Mesendoderm (in vitro differentiated cells): ENCODE measurements around the gene FUS. TPM values are rescaled to one million over a fixed set of nuclear protein-coding genes. Genes with fewer than 3 reads are reported as not detected.

ENCODE experiments used
- DNase-seq: peaks from one replicate; pipeline ENCODE4 v3.0.0; 2013
- H2AK5ac ChIP-seq: 2 replicates; pipeline ENCODE4 v1.6.1; 2013; ENCODE audit warnings: low read length, inconsistent platforms
- H2BK120ac ChIP-seq: 2 replicates; pipeline ENCODE4 v1.6.1; 2013; ENCODE audit warnings: low read depth, mild to moderate bottlenecking, low read length, moderate library complexity, mixed read lengths
- H2BK15ac ChIP-seq: replicated peaks from 2 replicates; pipeline ENCODE4 v1.6.1; 2013; ENCODE audit warnings: low read depth, mild to moderate bottlenecking, moderate library complexity
- H2BK5ac ChIP-seq: 2 replicates; pipeline ENCODE4 v1.6.1; 2013; ENCODE audit warnings: low read length, inconsistent platforms
- H3K18ac ChIP-seq: 2 replicates; pipeline ENCODE4 v1.6.1; 2013; ENCODE audit warnings: mild to moderate bottlenecking, low read length, mixed read lengths
- H3K23ac ChIP-seq: one replicate; pipeline ENCODE4 v1.6.1; 2013; ENCODE audit warnings: low read length
- H3K27ac ChIP-seq: 2 replicates; pipeline ENCODE4 v1.5.1; 2013; ENCODE audit warnings: low read depth, mild to moderate bottlenecking, inconsistent platforms, low read length, moderate library complexity
- H3K27me3 ChIP-seq: 2 replicates; pipeline ENCODE4 v1.6.1; 2013; ENCODE audit warnings: low read length, control low read depth, mild to moderate bottlenecking, inconsistent platforms; ENCODE audit not compliant: insufficient read depth, poor library complexity
- H3K36me3 ChIP-seq: 2 replicates; pipeline ENCODE4 v1.6.1; 2013; ENCODE audit warnings: low read length, inconsistent platforms; ENCODE audit not compliant: control insufficient read depth, insufficient read depth
- H3K4ac ChIP-seq: one replicate; pipeline ENCODE4 v1.6.1; 2013; ENCODE audit warnings: low read depth, mild to moderate bottlenecking, low read length, moderate library complexity
- H3K4me1 ChIP-seq: 2 replicates; pipeline ENCODE4 v1.6.1; 2013; ENCODE audit warnings: low read depth, low read length, inconsistent platforms; ENCODE audit not compliant: control insufficient read depth
- H3K4me2 ChIP-seq: 2 replicates; pipeline ENCODE4 v1.6.1; 2013; ENCODE audit warnings: low read length
- H3K4me3 ChIP-seq: 2 replicates; pipeline ENCODE4 v1.5.1; 2013; ENCODE audit warnings: mild to moderate bottlenecking, low read length
- H3K56ac ChIP-seq: one replicate; pipeline ENCODE4 v1.6.1; 2013; ENCODE audit warnings: low read length
- H3K79me1 ChIP-seq: 2 replicates; pipeline ENCODE4 v1.6.1; 2013; ENCODE audit warnings: low read length, inconsistent platforms
- H3K79me2 ChIP-seq: 2 replicates; pipeline ENCODE4 v1.6.1; 2013; ENCODE audit warnings: mild to moderate bottlenecking, low read length; ENCODE audit not compliant: control insufficient read depth, insufficient read depth
- H3K9ac ChIP-seq: 2 replicates; pipeline ENCODE4 v1.6.1; 2013; ENCODE audit warnings: low read length, inconsistent platforms
- H4K5ac ChIP-seq: one replicate; pipeline ENCODE4 v1.6.1; 2013; ENCODE audit warnings: low read length
- H4K8ac ChIP-seq: one replicate; pipeline ENCODE4 v1.6.1; 2013; ENCODE audit warnings: low read depth, mild to moderate bottlenecking, control low read depth, low read length, moderate library complexity
- WGBS: extraction: QIAGEN DNeasy Blood & Tissue Kit; methylation state at CpG from one replicate; pipeline ENCODE4 v1.1.7; 2013; ENCODE audit warnings: low lambda C conversion rate, missing lambda C conversion rate; ENCODE audit not compliant: insufficient coverage; ENCODE audit errors: extremely low coverage; 5-methylcytosine and 5-hydroxymethylcytosine counted together
- polyA plus RNA-seq, 2 experiments: library from polyadenylated mRNA; stranded (reverse); fragments of 200-250 nt; gene quantifications; one replicate each; pipeline ENCODE4 v1.2.3, GENCODE V29; 2013

The FUS gene
- 1,268 TPM for polyA plus RNA-seq (2013, experiment 1 of 2)
- polyA plus RNA-seq (2013, experiment 2 of 2), result 1,201 TPM

- DNase-seq, result peak; percentile 90
- Histone ChIP-seq H4K8ac (no peak within 1 kb of the TSS), H3K36me3 (peaks cover 11% of the 10 kb centered on the region)
Measured at GRCh38 chr16:31179747-31180459, at the start of gene FUS. Gene FUS (plus strand): TSS chr16:31180139. CDS start chr16:31180215, 76 bp downstream.

GRCh38 chr16:31130336-31130891, 49.5 kb upstream of the FUS start:
- Histone ChIP-seq H3K4ac (no peak overlapping the region), H2BK120ac (no peak overlapping the region), H3K18ac (no peak overlapping the region), H3K27ac (no peak overlapping the region), H3K56ac (no peak overlapping the region), H4K5ac (no peak overlapping the region), H2AK5ac (no peak overlapping the region), H4K8ac (no peak overlapping the region), H3K23ac (no peak overlapping the region), H3K79me1 (peaks cover 14% of the 10 kb centered on the region), H2BK5ac (no peak overlapping the region), H3K4me1 (no peaks in the 10 kb centered on the region), H3K79me2 (peaks cover 17% of the 10 kb centered on the region), H3K9ac (no peak overlapping the region), H3K4me3 (no peak overlapping the region), H2BK15ac (no peak overlapping the region), H3K36me3 (peaks cover 4% of the 10 kb centered on the region), H3K27me3 (no peaks in the 10 kb centered on the region), H3K4me2 (no peak overlapping the region)
- no CpG with 5 or more reads among the region's 10 CpGs for WGBS
- no peak for DNase-seq

More at GRCh38 chr16:31179747-31180459, at the start of gene FUS:
- no CpG with 5 or more reads among the region's 69 CpGs for WGBS
- H2BK5ac ChIP-seq, result peak within 1 kb of the TSS; percentile 92
- peak within 1 kb of the TSS; percentile 99 for H3K9ac ChIP-seq
- H3K4me1 ChIP-seq, result peaks cover 4% of the 10 kb centered on the region
- H3K27me3 ChIP-seq, result no peaks in the 10 kb centered on the region
- H3K4me2 ChIP-seq, result peak within 1 kb of the TSS; percentile 48
- H3K18ac ChIP-seq, result peak within 1 kb of the TSS; percentile 88
- H3K79me2 ChIP-seq, result peaks cover 48% of the 10 kb centered on the region
- H3K27ac ChIP-seq, result peak within 1 kb of the TSS; percentile 77
- H2BK15ac ChIP-seq, result no peak within 1 kb of the TSS
- peak within 1 kb of the TSS; percentile 99 for H3K4me3 ChIP-seq
- peak within 1 kb of the TSS; percentile 95 for H3K4ac ChIP-seq
- peaks cover 6% of the 10 kb centered on the region for H3K79me1 ChIP-seq
- H3K56ac ChIP-seq, result peak within 1 kb of the TSS; percentile 99
- peak within 1 kb of the TSS; percentile 80 for H3K23ac ChIP-seq
- no peak within 1 kb of the TSS for H2AK5ac ChIP-seq
- H2BK120ac ChIP-seq, result no peak within 1 kb of the TSS
- H4K5ac ChIP-seq, result peak within 1 kb of the TSS; percentile 97

GRCh38 chr16:31130899-31131298, 49.0 kb upstream of the FUS start:
- Histone ChIP-seq H3K36me3 (peaks cover 4% of the 10 kb centered on the region), H3K27ac (no peak overlapping the region), H3K18ac (no peak overlapping the region), H3K4me3 (no peak overlapping the region), H3K23ac (no peak overlapping the region), H3K56ac (peak overlapping the region; percentile 5), H3K4me2 (no peak overlapping the region), H3K4ac (no peak overlapping the region), H2AK5ac (no peak overlapping the region), H3K79me2 (peaks cover 17% of the 10 kb centered on the region), H3K4me1 (peaks cover 2% of the 10 kb centered on the region), H3K27me3 (no peaks in the 10 kb centered on the region), H2BK5ac (no peak overlapping the region), H3K79me1 (peaks cover 16% of the 10 kb centered on the region), H3K9ac (peak overlapping the region; percentile 15), H4K8ac (no peak overlapping the region), H2BK15ac (no peak overlapping the region), H2BK120ac (no peak overlapping the region), H4K5ac (no peak overlapping the region)
- peak; percentile 83 for DNase-seq
- WGBS, result no CpG with 5 or more reads among the region's 6 CpGs

- peaks cover 16% of the 10 kb centered on the region for H3K79me1 ChIP-seq
- H3K56ac ChIP-seq, result peak overlapping the region; percentile 5
- H3K27me3 ChIP-seq, result no peaks in the 10 kb centered on the region
- no peak for DNase-seq
- H3K79me2 ChIP-seq, result peaks cover 17% of the 10 kb centered on the region
- H3K4me1 ChIP-seq, result peaks cover 3% of the 10 kb centered on the region
- no peak overlapping the region for H2BK120ac ChIP-seq
- H2AK5ac ChIP-seq, result no peak overlapping the region
- no peak overlapping the region for H2BK15ac ChIP-seq
- WGBS, result no CpG with 5 or more reads among the region's 11 CpGs
- no peak overlapping the region for H3K27ac ChIP-seq
- H3K4me2 ChIP-seq, result no peak overlapping the region
- no peak overlapping the region for H3K18ac ChIP-seq
- no peak overlapping the region for H3K4me3 ChIP-seq
- no peak overlapping the region for H3K23ac ChIP-seq
- no peak overlapping the region for H4K8ac ChIP-seq
- H3K9ac ChIP-seq, result peak overlapping the region; percentile 15
- no peak overlapping the region for H3K4ac ChIP-seq
- H4K5ac ChIP-seq, result no peak overlapping the region
- peaks cover 4% of the 10 kb centered on the region for H3K36me3 ChIP-seq
- H2BK5ac ChIP-seq, result no peak overlapping the region
Measured at GRCh38 chr16:31131416-31131815, 48.5 kb upstream of the FUS start.

GRCh38 chr16:31131841-31132271, 48.1 kb upstream of the FUS start:
- H3K27ac ChIP-seq, result no peak overlapping the region
- H3K4me1 ChIP-seq, result peaks cover 3% of the 10 kb centered on the region
- no peak overlapping the region for H3K18ac ChIP-seq
- no peak overlapping the region for H3K23ac ChIP-seq
- no peak overlapping the region for H2BK5ac ChIP-seq
- H3K4me3 ChIP-seq, result no peak overlapping the region
- no peak overlapping the region for H3K4ac ChIP-seq
- no peak overlapping the region for H2BK120ac ChIP-seq
- no peak overlapping the region for H3K56ac ChIP-seq
- WGBS, result no CpG with 5 or more reads among the region's 5 CpGs
- H2AK5ac ChIP-seq, result no peak overlapping the region
- no peak overlapping the region for H3K4me2 ChIP-seq
- H4K5ac ChIP-seq, result no peak overlapping the region
- no peak overlapping the region for H4K8ac ChIP-seq
- DNase-seq, result no peak
- no peaks in the 10 kb centered on the region for H3K27me3 ChIP-seq
- H3K79me2 ChIP-seq, result peaks cover 17% of the 10 kb centered on the region
- H2BK15ac ChIP-seq, result no peak overlapping the region
- peaks cover 4% of the 10 kb centered on the region for H3K36me3 ChIP-seq
- no peak overlapping the region for H3K9ac ChIP-seq
- peaks cover 16% of the 10 kb centered on the region for H3K79me1 ChIP-seq
